OCI-M2 (cell line): Measurements from ENCODE around the gene FAT1.

Experiments
- DNase-seq: peaks from one replicate; lab custom pipeline; 2025; ENCODE audit not compliant: unreplicated experiment; lab: John Stamatoyannopoulos, UW

Gene FAT1

DNA sequence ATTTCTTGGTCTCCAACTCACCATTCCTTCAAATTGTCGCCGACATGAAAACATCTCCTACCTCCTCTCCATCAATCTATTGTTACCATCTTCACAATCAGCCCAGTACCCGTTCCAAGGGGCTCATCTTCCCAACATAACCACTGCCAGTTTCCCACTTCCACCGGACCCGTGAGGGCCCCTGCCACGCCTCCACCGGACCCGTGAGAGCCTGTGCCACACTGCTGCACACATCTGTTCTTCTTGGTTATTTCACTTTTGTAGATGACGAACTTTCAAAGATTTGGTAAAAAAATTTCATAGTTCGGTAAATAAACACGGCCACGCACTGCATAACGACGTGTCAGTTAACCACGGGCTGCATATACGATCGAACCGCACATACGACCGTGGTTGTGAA lies 65.0 kb downstream of the FAT1 start:
- DNase-seq: no peak

DNA sequence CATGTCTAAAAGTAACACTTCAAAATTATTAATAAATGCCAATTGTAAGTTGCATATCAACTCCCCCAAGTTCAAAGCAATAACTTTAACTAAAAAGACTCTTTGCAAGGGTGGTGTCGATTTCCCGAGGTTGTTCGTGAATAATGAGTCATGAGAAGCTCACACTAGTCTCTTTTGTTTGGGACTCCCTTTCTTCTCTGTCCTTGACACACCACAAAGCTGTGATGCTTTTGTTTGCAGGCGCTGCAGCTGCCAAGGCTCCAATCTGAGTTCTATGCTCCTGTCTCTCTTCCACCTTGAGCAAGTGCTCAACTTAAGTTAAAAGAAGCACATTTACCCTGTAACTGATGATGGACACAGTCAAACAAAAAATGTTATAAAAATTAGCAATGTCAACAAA lies 65.9 kb downstream of the FAT1 start:
- no peak for DNase-seq

DNA sequence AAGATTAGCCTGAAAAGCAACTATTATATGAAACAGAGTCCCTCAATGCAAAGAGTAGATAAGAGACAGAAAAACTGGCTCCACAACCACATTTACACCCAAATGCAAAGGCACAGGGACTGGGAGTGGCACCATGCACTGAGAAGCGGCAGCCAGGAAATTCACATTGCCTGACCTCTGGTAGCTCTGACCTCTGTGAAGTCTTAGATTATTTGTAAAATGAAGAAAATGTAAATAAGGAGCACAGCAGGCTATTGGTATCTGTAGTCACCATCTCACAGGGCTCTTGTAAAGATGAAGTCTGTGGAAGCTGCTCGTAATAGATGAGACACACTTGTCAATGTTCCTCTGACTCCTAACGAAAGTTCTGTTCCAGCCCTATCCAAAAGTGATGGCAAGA lies 69.7 kb downstream of the FAT1 start:
- no peak for DNase-seq

DNA sequence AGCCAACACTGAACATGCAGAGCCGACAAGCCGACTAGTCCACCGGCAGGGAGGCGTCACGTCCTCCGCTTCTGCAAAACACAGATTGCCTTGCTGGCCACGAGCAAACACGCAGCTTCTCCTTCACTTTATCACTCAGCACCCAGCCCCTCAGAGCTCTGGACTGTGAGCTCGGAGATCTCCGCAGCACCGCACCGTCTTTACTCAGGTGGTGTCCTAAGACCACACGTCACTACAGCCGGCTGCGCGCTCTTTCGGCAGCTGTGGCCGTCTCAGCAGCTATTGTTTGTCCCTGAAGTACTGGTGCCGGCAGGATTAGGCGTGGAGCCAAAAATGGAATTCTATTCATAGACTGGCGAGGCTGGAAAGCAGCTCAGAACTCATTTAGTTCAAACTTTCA lies 72.0 kb downstream of the FAT1 start:
- no peak for DNase-seq

DNA sequence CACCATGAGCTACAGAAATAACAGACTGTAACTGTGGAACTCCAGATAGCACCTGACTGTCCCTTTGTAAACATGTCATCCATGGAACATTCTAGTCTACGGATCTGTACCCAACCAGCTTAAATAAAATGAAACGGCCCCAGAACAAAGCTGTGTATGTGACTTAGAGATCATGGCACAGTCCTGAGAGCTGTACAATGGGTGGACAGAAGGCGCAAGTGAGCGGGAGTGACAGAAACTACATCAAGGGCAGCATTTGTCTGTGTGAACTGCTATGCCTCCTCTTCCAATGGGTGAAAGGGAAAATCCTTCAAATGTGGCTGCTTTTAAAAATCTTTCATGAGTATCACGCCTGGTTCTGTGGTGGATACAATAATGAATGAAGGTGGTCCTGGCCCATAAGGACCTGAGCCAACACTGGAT lies 72.5 kb downstream of the FAT1 start:
- no peak for DNase-seq

DNA sequence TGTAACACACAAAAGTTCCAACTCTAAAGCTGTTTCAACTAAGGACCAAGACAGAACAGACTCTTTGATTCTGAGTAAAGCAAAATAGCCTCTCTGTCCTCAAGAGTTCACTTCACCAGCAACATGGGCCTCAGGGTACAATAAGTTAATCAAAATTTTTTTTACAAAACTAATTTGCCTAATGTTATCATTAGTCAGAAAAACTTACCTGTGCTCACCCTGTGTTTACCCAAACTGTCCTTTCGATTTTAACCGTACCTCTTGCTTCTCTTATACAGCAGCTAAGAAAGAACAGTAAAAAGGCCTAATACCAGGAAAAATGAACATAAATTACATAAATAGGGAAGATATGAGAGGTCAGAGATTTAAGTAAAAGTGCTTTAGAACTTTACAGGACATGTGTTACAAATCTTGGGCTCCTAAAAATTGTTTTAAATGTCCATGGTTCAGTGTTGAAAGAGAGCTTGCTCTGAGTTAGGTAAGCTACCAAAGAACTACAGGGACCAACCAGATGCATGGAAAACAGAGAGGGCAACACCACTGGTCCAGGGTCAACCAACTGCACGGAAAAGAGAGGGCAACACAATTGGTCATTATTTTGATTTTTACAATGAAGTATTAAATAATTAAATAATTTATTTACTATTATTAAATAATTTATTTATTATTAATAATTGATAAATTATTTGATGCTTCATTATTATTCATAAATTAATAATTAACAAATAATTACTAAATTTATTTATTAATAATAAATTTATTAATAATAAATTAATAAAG lies 73.1 kb downstream of the FAT1 start:
- no peak for DNase-seq

DNA sequence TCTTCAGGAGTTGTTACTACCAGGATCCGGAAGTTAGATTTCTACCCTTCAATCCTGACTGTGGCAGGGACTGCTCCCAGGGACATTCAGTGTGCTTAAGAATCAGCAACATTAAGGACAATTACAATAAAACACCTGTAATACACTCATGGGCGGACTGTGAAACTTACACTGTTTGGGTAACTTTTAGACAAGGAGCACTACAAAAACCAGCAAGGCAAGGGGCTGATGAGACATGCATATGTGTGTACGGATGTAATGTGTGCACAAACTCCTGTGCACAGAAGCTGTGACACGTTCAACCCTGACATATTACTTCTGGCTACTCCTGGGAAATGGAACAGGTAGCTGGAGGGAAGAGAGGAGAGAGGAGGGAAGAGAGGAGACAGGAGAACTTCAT lies 75.8 kb downstream of the FAT1 start:
- DNase-seq: no peak

DNA sequence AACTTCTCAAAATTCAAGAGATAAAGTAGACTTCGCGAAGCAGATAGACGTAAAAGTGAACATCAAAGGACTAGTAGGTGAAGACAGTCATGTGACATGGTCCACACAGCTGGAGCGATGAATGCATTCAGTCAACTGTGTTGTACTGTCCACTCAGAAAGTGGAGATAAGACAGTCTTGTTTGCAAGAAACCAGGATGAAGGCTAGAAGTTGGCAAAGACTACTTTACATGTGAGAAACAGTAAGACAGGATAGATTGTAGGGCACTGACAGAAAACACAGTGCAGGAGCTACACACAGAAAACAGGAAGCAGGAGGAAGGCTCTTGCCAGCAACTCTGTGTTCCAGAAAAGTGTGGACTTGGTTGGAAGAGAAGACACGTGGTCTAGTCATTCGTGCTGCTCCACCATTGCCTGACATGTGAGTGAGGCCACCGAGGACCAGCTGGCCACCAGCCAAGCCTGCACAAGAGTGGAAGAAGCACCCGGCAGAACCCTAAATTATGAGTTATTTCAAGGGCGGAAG lies 78.9 kb downstream of the FAT1 start:
- DNase-seq: no peak

DNA sequence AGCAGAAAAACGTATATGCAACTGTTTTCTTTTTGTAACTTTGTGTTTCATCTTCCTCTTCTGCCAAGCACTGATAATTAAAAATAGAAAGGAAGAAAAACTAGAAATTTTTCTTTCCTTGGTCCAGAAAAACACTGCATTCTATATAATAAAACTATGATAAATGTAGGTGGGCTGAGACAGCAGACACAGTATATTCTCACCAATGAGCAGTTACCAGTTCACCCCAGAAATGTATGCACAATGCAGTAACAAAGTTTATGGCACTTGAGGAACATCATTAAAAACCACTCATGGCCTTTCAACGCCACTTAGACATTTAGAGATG lies 79.4 kb downstream of the FAT1 start:
- no peak for DNase-seq

DNA sequence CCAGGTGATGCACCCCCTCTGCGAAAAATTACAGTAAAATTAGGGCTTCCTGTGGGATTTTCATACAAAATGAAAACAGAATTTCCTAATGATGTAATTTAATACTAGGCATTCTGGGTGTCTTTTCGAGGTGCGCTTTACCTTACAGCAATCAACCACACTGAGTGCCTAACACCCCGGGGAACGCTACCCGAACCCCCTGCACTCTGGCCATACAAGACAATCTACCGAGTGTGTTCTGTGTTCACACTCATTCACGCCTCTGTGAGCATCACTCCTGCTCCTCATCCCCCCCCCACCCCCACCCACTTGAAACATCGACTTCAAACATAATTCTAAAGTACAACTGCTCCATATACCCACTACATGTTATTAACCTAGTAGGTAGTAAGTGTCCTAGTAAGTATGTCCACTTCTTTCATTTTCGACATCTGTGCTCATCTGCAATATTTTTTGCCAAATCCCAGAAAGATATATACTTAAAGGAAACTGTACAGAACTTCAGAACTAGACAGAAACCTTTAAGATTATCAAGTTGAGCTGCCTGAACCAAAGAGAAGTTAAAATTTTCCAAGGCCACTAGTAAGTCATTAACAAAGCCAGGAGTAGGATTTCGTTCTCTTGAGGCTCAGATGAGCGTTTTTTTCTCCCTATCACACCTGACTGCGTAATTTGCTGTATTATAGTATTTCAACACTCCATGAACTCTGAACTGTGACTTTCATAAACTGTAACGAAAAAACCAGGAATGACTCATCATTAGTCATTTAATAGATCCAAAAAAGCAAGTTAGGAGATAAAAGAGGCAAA lies 80.0 kb downstream of the FAT1 start:
- DNase-seq: no peak

DNA sequence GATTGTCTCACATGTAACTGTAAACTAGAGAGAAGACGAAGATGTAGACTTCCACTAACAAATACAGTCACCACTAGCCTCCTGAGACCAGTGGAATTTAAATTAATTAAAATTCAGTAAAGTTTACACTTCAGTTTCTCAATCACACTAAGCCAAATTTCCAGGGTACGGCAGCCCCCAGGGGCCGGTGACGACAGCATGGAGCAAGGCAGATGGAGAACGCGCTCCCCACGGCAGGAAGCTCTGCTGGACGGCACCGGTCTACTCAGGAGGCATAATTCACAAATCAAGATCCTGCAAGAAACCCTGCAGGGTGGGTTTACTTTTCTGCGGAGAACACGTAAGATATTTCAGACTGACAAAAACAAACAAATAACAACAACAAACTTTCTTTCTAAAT lies 80.7 kb downstream of the FAT1 start:
- no peak for DNase-seq

DNA sequence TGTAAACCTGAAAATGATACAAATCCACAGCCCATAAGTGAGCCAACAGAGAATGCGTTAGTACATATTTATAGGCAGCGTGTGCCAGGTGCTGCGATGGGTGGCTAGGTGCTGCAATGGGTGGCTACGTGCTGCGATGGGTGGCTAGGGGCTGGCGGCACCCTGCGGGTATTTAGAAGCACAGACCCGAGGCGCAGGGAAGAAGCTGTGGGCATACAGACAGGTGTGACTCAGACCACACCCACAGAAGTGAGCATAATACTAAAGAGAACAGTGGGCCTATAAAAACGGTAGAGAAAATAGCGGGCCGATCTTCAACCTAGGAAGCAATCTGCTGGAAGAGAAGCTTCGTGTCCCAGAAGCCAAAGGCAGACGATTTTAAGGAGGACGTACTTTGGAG lies 81.1 kb downstream of the FAT1 start:
- no peak for DNase-seq

DNA sequence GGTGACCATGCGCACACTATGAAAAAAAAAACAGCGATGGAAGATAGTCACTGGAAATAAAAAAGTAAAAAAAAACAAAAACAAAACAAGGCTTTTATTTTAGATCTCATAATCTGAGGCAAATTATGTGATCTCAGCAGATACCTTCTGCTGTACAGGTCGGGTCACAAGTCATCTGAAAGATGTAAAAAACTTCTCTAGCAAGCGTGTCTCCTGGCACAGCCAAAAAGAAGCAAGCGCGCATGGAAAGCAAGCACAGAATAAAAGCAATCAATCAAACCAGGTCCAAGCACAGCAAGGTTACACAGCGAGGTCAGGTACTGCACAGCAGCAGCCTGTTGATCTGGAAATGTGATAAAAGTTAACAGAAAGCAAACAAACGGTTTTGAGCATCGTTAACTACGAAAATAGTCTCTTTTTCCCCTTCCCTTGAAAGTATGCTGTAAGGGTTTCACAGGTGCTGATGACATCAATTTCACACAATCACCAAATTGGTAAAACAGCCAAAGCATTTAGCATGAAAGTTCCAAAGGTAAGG lies 89.0 kb downstream of the FAT1 start:
- no peak for DNase-seq

DNA sequence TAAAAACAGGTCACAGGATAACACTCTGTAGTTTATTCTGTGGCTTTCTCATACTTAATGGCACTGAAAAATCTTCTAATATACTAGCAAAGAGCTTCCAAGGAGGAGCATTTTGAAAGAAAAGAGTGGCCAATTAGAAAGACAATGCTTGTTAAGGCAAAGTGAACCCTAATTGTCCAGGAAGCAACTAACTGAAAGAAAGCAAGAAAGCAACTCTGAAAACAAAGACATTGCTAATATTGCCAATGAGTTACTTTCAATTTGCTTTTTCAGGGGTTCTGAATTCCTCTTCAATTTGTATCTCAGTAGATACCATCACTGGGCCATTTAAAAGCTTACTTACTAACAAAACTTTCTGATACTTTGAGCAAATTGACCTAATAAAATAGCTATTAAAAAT lies 89.8 kb downstream of the FAT1 start:
- no peak for DNase-seq

DNA sequence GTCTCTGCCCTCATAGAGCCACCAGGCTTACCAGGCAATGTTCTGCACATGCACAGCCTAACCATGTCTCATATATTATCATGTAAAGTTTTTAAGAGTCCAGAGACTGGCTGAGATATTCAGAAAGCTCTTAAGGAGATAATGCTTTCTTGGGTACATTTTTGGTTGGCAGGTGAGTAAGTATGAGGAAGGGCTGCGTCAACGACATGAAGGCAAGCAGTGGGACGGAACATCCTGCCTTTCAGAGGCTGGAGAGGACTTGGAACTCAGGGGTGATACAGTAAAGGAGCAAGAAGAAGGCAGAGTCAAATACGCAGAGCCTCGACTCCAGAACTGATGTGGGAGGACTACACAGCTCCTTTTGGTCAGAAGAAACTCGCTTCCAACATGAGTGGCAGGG lies 93.5 kb downstream of the FAT1 start:
- no peak for DNase-seq

DNA sequence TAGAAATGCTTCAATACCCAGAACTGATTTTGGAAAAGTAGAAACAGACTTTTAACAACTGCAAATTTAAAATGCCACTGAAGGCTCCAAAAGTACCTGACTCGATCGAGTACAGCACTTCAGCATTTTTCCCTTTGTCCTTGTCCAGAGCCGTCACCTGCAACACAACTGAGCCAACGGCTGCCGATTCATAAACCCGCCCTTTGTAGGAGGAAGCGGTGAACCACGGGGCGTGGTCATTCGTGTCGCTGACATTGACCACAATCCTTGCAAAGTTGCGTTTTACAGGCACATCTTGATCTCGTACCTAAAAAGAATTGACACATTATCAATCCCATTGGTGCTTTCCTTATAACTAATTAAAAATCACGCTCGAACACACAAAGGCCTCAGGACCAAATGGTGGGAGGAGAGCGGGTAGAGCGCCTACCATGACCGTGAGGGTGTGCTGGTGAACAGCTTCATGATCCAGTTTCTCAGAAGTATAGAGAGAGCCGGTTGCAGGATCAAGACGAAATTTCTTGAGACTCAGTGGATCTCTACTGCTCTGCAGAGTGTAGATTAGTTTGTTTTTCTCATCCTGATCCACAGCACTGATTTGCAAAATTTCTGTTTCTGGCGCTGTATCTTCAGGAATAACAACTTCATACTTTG lies 95.5 kb downstream of the FAT1 start:
- no peak for DNase-seq

DNA sequence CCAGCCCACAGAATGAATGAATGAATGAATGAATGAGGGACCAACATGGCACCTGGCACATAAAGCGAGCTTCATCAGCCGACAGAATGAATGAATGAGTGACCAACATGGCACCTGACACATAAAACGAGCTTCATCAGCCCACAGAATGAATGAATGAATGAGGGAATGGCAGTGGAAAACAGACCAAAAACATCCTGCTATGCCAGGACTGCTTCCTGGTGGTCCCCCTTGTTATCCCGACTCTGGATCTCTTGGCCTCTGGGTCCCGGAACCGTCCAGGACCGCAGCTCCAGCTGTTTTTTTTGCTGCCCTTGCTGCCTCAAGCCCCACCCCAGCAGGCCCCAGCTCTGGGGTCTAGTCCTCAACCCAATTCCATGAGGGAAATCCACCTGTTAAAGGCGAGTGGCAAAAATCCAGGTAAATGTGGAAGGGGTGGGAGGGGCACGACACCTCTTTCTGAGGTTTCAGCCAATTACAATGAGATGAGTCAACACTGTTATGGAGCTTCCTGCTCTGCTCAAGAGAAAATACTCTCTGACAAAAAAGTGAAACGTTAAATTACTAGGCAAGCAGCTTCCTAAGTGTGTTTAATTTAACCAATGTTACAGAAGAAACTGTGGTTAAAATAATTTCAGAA lies 96.3 kb downstream of the FAT1 start:
- no peak for DNase-seq

DNA sequence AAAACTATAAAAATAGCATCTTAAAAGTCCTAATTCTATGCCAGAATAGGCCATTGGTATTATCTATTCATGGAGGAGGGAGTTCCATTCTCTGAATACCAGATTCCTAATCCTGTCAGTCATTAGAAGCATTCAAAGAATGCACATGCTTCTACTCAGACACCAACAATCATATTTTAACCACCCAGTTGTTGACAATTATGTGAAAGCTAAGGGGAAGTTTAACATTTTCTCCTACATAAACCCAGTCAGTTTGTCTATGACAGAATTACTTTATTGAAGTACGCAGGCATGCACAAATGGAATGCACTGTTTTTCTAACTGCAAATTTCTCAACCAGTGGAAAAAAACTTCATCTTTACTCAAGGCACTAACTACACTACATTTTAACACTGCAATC lies 98.7 kb downstream of the FAT1 start:
- no peak for DNase-seq

DNA sequence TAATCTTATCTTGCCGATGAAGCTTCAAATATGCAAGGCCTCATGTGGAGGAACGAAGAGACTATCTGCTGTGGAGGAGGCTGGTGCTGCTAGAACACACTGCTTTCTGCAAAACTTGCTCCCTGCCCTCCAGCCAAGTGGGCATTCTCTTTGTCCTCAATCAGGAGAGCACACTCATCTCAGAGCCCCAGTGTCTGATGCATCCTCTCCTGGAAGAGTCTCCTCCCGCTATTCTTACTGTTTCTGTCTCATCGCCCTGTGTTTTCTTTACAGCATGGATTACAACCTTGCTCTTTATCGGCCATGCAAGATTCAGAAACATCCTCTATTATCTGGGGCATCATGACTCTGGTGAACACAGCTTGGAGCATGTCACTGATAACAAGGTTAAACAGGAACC lies 100.1 kb downstream of the FAT1 start:
- DNase-seq: no peak

DNA sequence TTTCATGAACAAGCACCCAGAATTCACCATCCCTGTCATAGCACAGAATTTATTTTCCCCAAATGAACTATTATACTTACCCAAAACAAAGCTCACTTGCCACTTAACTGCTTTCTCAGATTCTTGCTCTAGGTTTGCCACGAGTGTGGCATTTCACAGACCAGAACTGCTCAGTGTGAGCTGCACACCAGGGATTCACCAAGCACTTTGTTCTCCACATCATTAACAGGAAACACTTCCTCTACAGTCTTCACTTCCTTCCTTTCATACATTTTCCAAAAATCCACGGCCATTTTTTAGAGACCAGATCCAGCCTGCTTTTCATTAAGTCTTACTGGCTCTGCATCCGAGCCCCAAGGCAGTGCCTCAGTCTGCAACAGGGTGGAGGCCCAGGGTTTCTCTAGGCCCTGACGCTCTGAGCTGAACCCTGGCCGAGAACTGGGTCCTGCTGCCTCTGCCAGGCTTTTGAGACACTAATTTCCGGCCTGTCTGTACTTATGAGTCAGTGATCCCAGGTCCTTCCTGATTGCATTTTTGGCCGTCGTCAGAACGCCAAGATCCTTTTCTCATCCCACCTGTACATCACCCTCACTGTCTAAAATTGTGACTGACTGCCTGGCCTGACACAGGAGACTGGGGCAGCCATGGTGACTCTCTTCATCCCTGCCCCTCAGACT lies 100.7 kb downstream of the FAT1 start:
- DNase-seq: no peak
